ENCODE measurements around the gene CORO2B. TPM values are rescaled to one million over a fixed set of nuclear protein-coding genes. Genes with fewer than 3 reads are reported as not detected.
A peak's percentile ranks its signal among the peaks of the same experiment; 100 is the strongest.

CORO2B gene
- total RNA-seq (2021; fragmentation: NEBNext Ultra II Directional; extraction: Animal tissue kit (Norgen Biotek cat#: 25700)) = 10 to 100 TPM in 3 of 6 experiments, 1 to 10 TPM in 3; 9.3 to 11.0 (median 9.9) TPM
- long read RNA-seq, partial matches to known transcripts = 0 of 1 reads
- long read RNA-seq, other reads (novel, unspliced or antisense) = 1 of 1 reads

- Mint-ChIP-seq H3K4me3 (peak within 1 kb of the TSS; percentile 88), H3K4me1 (ENCODE audit: low read depth) (peaks cover 41% of the 10 kb centered on the region), H3K9me3 (no peaks in the 10 kb centered on the region), H3K27me3 (ENCODE audit: insufficient read depth) (peaks cover 5% of the 10 kb centered on the region; the same call in 1 of the 2 replicates), H3K27ac (peak within 1 kb of the TSS; percentile 57; the same call in 1 of the 2 replicates), H3K36me3 (ENCODE audit: low read depth) (no peaks in the 10 kb centered on the region)
- no peak for TF ChIP-seq CTCF (IDR thresholded peaks at IDR 0.05)
- DNase-seq = peak; percentile 34
Observed at GRCh38 chr15:68578980-68579935, at the start of gene CORO2B. TSS of gene CORO2B (plus strand) at chr15:68578993. CDS start at chr15:68579263, 270 bp downstream.

- no peak overlapping the region for H3K27ac Mint-ChIP-seq
- peaks cover 28% of the 10 kb centered on the region for H3K4me1 Mint-ChIP-seq (ENCODE audit: low read depth)
- peaks cover 7% of the 10 kb centered on the region; the same call in 1 of the 2 replicates for H3K36me3 Mint-ChIP-seq (ENCODE audit: low read depth)
- DNase-seq = no peak
- TF ChIP-seq CTCF (IDR thresholded peaks at IDR 0.05) = no peak
- H3K27me3 Mint-ChIP-seq (ENCODE audit: insufficient read depth) = no peaks in the 10 kb centered on the region; the same call in 1 of the 2 replicates
- peaks cover 7% of the 10 kb centered on the region for H3K9me3 Mint-ChIP-seq
- H3K4me3 Mint-ChIP-seq = no peak overlapping the region
Observed at GRCh38 chr15:68531387-68532179, 47.2 kb upstream of the CORO2B start.

- peak overlapping the region; percentile 89 for H3K27ac Mint-ChIP-seq
- H3K36me3 Mint-ChIP-seq (ENCODE audit: low read depth) = peaks cover 8% of the 10 kb centered on the region
- H3K27me3 Mint-ChIP-seq (ENCODE audit: insufficient read depth) = no peaks in the 10 kb centered on the region; the same call in 1 of the 2 replicates
- DNase-seq = peak; percentile 87
- peaks cover 20% of the 10 kb centered on the region for H3K4me1 Mint-ChIP-seq (ENCODE audit: low read depth)
- H3K4me3 Mint-ChIP-seq = no peak overlapping the region
- peaks cover 7% of the 10 kb centered on the region for H3K9me3 Mint-ChIP-seq
- TF ChIP-seq CTCF (IDR thresholded peaks at IDR 0.05) = no peak
Observed at GRCh38 chr15:68536331-68537095, 42.3 kb upstream of the CORO2B start.

GRCh38 chr15:68537097-68537496 is 41.7 kb upstream of the CORO2B start:
- no peak overlapping the region for H3K4me3 Mint-ChIP-seq
- peaks cover 12% of the 10 kb centered on the region for H3K36me3 Mint-ChIP-seq (ENCODE audit: low read depth)
- TF ChIP-seq CTCF (IDR thresholded peaks at IDR 0.05) = no peak
- peaks cover 5% of the 10 kb centered on the region for H3K9me3 Mint-ChIP-seq
- DNase-seq = no peak
- H3K4me1 Mint-ChIP-seq (ENCODE audit: low read depth) = peaks cover 26% of the 10 kb centered on the region
- no peaks in the 10 kb centered on the region; the same call in 1 of the 2 replicates for H3K27me3 Mint-ChIP-seq (ENCODE audit: insufficient read depth)
- H3K27ac Mint-ChIP-seq = peak overlapping the region; percentile 89; the same call in 1 of the 2 replicates
